Psoas muscle (tissue), 8 donors: ENCODE measurements around the gene NUDT4. TPM values are rescaled to one million over a fixed set of nuclear protein-coding genes. Genes with fewer than 3 reads are reported as not detected.

Experiments used
- ATAC-seq, 4 donors: fragments of 200-7000 bp; cut with Tn5 transposase; one replicate each; pipeline ENCODE4 v1.9.1; 2020; ENCODE audit warnings: moderate library complexity in 3 of 4, mild to moderate bottlenecking in 2 of 4
- DNase-seq, 2 donors: peaks; one replicate each; pipeline ENCODE4 v3.0.0-alpha.2; 2020
- H3K27ac ChIP-seq: fragments of 200-600 bp; one replicate; pipeline ENCODE4 v1.8.0; 2022
- H3K27me3 ChIP-seq, 3 donors: fragments of 200-600 bp in 1 of 3; one replicate each; pipeline versions ENCODE4 v1.6.1 to v1.8.0; 2013 to 2022; ENCODE audit warnings: low read length in 2 of 3, mild to moderate bottlenecking in 2 of 3, moderate library complexity in 1 of 3; ENCODE audit not compliant: insufficient read depth in 3 of 3
- H3K36me3 ChIP-seq, 2 donors: fragments of 200-600 bp in 1 of 2; one replicate each; pipeline versions ENCODE4 v1.6.1 to v1.8.0; 2013 to 2022; ENCODE audit warnings: low read depth in 1 of 2, mild to moderate bottlenecking in 1 of 2, moderate library complexity in 1 of 2; ENCODE audit not compliant: insufficient read depth in 1 of 2
- H3K4me1 ChIP-seq: fragments of 200-600 bp; one replicate; pipeline ENCODE4 v1.8.0; 2022
- H3K4me3 ChIP-seq: fragments of 200-600 bp; one replicate; pipeline ENCODE4 v1.8.0; 2022; ENCODE audit warnings: mild to moderate bottlenecking
- H3K9me3 ChIP-seq: fragments of 200-600 bp; one replicate; pipeline ENCODE4 v1.8.0; 2022
- CTCF ChIP-seq: fragments of 200-600 bp; IDR thresholded peaks from one replicate; pipeline ENCODE4 v1.8.0; 2022; ENCODE audit warnings: antibody characterized with exemption
- WGBS, 3 donors: extraction: QIAGEN DNeasy Blood & Tissue Kit; methylation state at CpG; one replicate each; pipeline versions ENCODE4 v1.1.6 to v1.1.7; 2013; 5-methylcytosine and 5-hydroxymethylcytosine counted together
- intact Hi-C, 2 donors: fragments of 100-400 bp; cut with DNase I; formaldehyde crosslinking; loops; one replicate each; pipeline versions ENCODE4 v1.11.0 to v1.14.2; 2022
- polyA plus RNA-seq, 3 donors: library from polyadenylated mRNA; stranded (reverse); fragments of 200-250 nt; gene quantifications; one replicate each; pipeline ENCODE4 v1.2.3, GENCODE V29; 2013
- total RNA-seq, 4 donors: library from RNA; stranded (reverse); fragmentation: NEBNext Ultra II Directional in 2 of 4; extraction: Animal tissue kit (Norgen Biotek cat#: 25700) in 2 of 4; gene quantifications; one replicate each; pipeline versions ENCODE4 v1.2.1 to v1.2.4, GENCODE V29; 2021 to 2023
- donor health status: healthy with polysubstance abuse.
- donor health status: DM: no; HTN: no; CAD: no; lungs with moderate emphysema.
- donor health status: Bipolar disorder and iron deficiency.
- donor health status: healthy.
- donor health status: DM: yes; HTN: yes; CAD: no.
- donor health status: DM: no; HTN: no; CAD: no.
- donor health status: DM: no; HTN: no; CAD: no.
- donor health status: DM: yes; HTN: yes; CAD: no.

Gene NUDT4
- total and polyA plus RNA-seq, 7 donors, result 48.3 to 254 (median 187) TPM

- peaks cover 35% of the 10 kb centered on the region for H3K4me1 ChIP-seq
- H3K9me3 ChIP-seq, result no peaks in the 10 kb centered on the region
- ATAC-seq (peak in 1 of 4 donors; percentile 2), DNase-seq (no peak)
- no peak for TF ChIP-seq CTCF
- intact Hi-C loops, result no loop called here
- peak overlapping the region; percentile 98 for H3K27ac ChIP-seq
- H3K27me3 ChIP-seq, result no peaks in the 10 kb centered on the region
- 6 to 8% (median 7%) methylated on average over 19 of the region's 19 CpGs for WGBS, 3 donors
- peak overlapping the region; percentile 99 for H3K4me3 ChIP-seq
- H3K36me3 ChIP-seq, result no peaks in the 10 kb centered on the region
Measured at GRCh38 chr12:93442411-93443340, 65.0 kb downstream of the NUDT4 start.

DNA sequence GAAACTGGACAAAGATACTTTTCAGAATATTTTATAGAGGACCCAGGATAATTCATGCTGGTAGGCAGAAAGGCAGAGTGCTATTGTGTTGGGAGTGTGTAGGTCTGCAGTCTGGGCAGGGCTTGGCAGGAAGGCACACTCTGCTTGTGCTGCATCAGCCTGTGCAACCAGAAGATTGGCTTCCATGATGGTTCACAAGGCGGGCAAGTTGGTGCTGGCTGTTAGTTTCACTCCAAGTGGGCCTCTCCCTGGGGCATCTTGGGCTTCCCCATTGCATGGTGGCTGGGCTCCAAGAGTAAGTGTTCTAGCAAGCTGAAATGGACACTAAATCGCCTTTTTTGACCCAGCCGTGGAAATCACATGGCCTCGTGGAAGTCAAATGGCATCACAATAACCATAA is 65.9 kb downstream of the NUDT4 start:
- Histone ChIP-seq H3K4me3 (no peak overlapping the region), H3K4me1 (peaks cover 29% of the 10 kb centered on the region), H3K36me3 (no peaks in the 10 kb centered on the region), H3K27ac (no peak overlapping the region), H3K27me3 (no peaks in the 10 kb centered on the region), H3K9me3 (no peaks in the 10 kb centered on the region)
- no peak for TF ChIP-seq CTCF
- intact Hi-C loops, result no loop called here
- DNase-seq (no peak), ATAC-seq (no peak)
- WGBS, 3 donors, result 88 to 92% (median 89%) methylated on average over 4 of the region's 4 CpGs

DNA sequence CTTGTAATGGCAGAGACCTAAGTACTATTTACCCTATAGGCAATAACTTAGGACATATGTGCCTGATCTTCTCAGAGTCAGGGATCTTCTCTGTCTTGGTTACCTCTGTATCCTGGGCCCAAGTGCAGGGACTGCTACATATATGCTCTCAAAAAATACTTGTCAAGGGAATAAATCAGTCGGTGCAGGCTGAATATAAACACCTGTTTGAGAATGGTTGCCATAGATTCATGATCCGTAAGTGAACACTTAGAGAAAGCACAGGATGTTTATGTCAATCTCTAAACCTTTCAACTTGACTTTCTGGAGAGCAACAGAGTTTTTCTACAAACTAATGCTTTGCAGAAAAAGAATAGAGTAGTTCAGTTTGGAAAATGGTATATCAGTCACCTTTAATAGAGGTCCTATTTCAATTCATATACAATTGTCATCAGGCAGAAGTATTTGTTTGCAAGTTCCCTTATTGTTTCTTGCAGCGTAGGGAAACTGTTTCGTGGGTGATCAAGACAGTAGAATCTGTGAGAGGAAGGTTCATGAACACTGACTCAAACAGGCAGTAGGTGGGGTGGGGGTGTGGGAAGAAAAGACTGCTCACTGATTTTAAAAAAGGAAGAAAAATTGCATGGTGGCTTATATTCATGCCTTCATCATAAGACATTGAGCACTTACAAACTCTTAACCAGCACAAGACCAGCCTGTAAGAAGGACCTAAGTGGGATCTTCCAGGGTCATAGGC is 70.0 kb downstream of the NUDT4 start:
- H3K27ac ChIP-seq, result no peak overlapping the region
- no peak for DNase-seq
- no peak for TF ChIP-seq CTCF
- no peaks in the 10 kb centered on the region for H3K9me3 ChIP-seq
- intact Hi-C loops, result no loop called here
- 47 to 60% (median 58%) methylated on average over 4 of the region's 4 CpGs for WGBS, 3 donors
- H3K27me3 ChIP-seq, result no peaks in the 10 kb centered on the region
- ATAC-seq, result no peak
- peaks cover 10% of the 10 kb centered on the region for H3K4me1 ChIP-seq
- no peak overlapping the region for H3K4me3 ChIP-seq
- no peaks in the 10 kb centered on the region for H3K36me3 ChIP-seq

GRCh38 chr12:93448796-93449195 is 71.1 kb downstream of the NUDT4 start:
- H3K4me1 ChIP-seq, result peaks cover 5% of the 10 kb centered on the region
- no peaks in the 10 kb centered on the region for H3K27me3 ChIP-seq
- H3K4me3 ChIP-seq, result no peak overlapping the region
- DNase-seq (no peak), ATAC-seq (peak in 3 of 4 donors; percentile 66 to 78 (median 68))
- no peaks in the 10 kb centered on the region for H3K36me3 ChIP-seq
- intact Hi-C loops, result no loop called here
- no peaks in the 10 kb centered on the region for H3K9me3 ChIP-seq
- WGBS, 3 donors, result 18 to 22% (median 21%) methylated on average over 5 of the region's 5 CpGs
- no peak overlapping the region for H3K27ac ChIP-seq
- TF ChIP-seq CTCF, result no peak
